Heart right ventricle (tissue), 16 donors: ENCODE results near the gene CPN2. TPM values are rescaled to one million over a fixed set of nuclear protein-coding genes. Genes with fewer than 3 reads are reported as not detected.

ENCODE experiments used
- ATAC-seq, 8 donors: fragments of 200-7000 bp; cut with Tn5 transposase; one replicate each; pipeline ENCODE4 v1.9.1; 2020; ENCODE audit warnings: mild to moderate bottlenecking in 8 of 8, moderate library complexity in 8 of 8, moderate number of reproducible peaks in 1 of 8
- DNase-seq, 2 donors: peaks; one replicate each; pipeline ENCODE4 v3.0.0-alpha.2; 2020
- H3K27ac ChIP-seq, 10 donors: fragments of 200-600 bp; sonication (generic) in 2 of 10; one replicate each; pipeline versions ENCODE4 v1.5.0 to v1.8.0; 2020 to 2022; ENCODE audit warnings: mild to moderate bottlenecking in 3 of 10
- H3K27me3 ChIP-seq, 7 donors: fragments of 200-600 bp; one replicate each; pipeline ENCODE4 v1.8.0; 2021 to 2022; ENCODE audit warnings: mild to moderate bottlenecking in 2 of 7
- H3K36me3 ChIP-seq, 9 donors: fragments of 200-600 bp; sonication (generic) in 1 of 9; one replicate each; pipeline versions ENCODE4 v1.5.0 to v1.8.0; 2020 to 2022; ENCODE audit warnings: mild to moderate bottlenecking in 2 of 9
- H3K4me1 ChIP-seq, 9 donors: fragments of 200-600 bp; sonication (generic) in 1 of 9; one replicate each; pipeline versions ENCODE4 v1.5.0 to v1.8.0; 2020 to 2022; ENCODE audit warnings: mild to moderate bottlenecking in 4 of 9
- H3K4me3 ChIP-seq, 10 donors: fragments of 200-600 bp; sonication (generic) in 2 of 10; one replicate each; pipeline versions ENCODE4 v1.5.0 to v1.8.0; 2020 to 2022; ENCODE audit warnings: mild to moderate bottlenecking in 7 of 10, moderate library complexity in 2 of 10
- H3K9me3 ChIP-seq, 11 donors: fragments of 200-600 bp in 10 of 11; sonication (generic) in 2 of 11; one replicate each; pipeline versions ENCODE4 v1.5.0 to v1.8.0; 2013 to 2022; ENCODE audit warnings: mild to moderate bottlenecking in 2 of 11, control low read depth in 1 of 11, moderate library complexity in 1 of 11
- CTCF ChIP-seq, 9 donors: fragments of 200-600 bp; sonication (generic) in 2 of 9; IDR thresholded peaks; one replicate each; pipeline versions ENCODE4 v1.5.0 to v1.8.0; 2021 to 2022; ENCODE audit warnings: antibody characterized with exemption in 9 of 9, mild to moderate bottlenecking in 5 of 9, moderate library complexity in 1 of 9
- WGBS, 2 donors: extraction: QIAGEN DNeasy Blood & Tissue Kit; methylation state at CpG; one replicate each; pipeline ENCODE4 v1.1.7; 2013; ENCODE audit warnings: inconsistent platforms in 1 of 2; 5-methylcytosine and 5-hydroxymethylcytosine counted together
- intact Hi-C, 10 donors: fragments of 100-400 bp; cut with DNase I; formaldehyde crosslinking; loops; one replicate each; pipeline versions ENCODE4 v1.11.1 to v1.14.2; 2022
- polyA plus RNA-seq, 2 donors: library from polyadenylated mRNA; stranded (reverse); fragments of 200-250 nt; gene quantifications; one replicate each; pipeline ENCODE4 v1.2.3, GENCODE V29; 2013
- total RNA-seq, 10 donors: library from RNA; stranded (reverse); fragmentation: NEBNext Ultra II Directional in 3 of 10; extraction: Animal tissue kit (Norgen Biotek cat#: 25700) in 3 of 10; gene quantifications; one replicate each; pipeline versions ENCODE4 v1.2.1 to v1.2.4, GENCODE V29; 2021 to 2023
- donor health status: Arrhythmogenic right ventricular cardiomyopathy.
- donor health status: ischemic (EF 13 %, LVEDD 7.1; RV severe dilation, severe dysfunction).
- donor health status: healthy with polysubstance abuse.
- donor health status: DM: no; HTN: yes; CAD: no.
- donor health status: DM: no; HTN: no; CAD: no.
- donor health status: ischemic (EF 25% LVEDD 6.9; RV normal size, moderate dysfunction).
- donor health status: ischemic (EF 25% LVEDD 5.7; RV mildly dilated, moderate dysfunction).
- donor health status: healthy.
- donor health status: DM: yes; HTN: yes; CAD: no.
- donor health status: Ischemic cardiomyopathy.
- donor health status: ischemic (EF 35%, LVEDD 5.7; RV mildly dilated, moderate dysfunction).
- donor health status: nonischemic (EF 11% LVEDD 7.7; RV severe dilation, severe dysfunction).
- donor health status: DM: yes; HTN: yes; CAD: no.
- donor health status: PGD.
- donor health status: ischemic (EF 29% LVEDD 5.4; RV normal size, mild dysfunction).
- donor health status: nonischemic (EF 23%, LVEDD 6.1; RV moderate dilation, normal function).

The CPN2 gene
- total and polyA plus RNA-seq, 12 donors = 0.12 to 4.5 (median 1.5) TPM

- peaks cover 0 to 28% (median 12%) of the 10 kb centered on the region in 9 donors for H3K4me1 ChIP-seq
- no peak overlapping the region for H3K27ac ChIP-seq
- no peaks in the 10 kb centered on the region for H3K9me3 ChIP-seq
- TF ChIP-seq CTCF (IDR thresholded peaks at IDR 0.05) = peak in 2 of 9 donors; percentile 2 to 36
- H3K27me3 ChIP-seq = peaks cover 0 to 55% (median 28%) of the 10 kb centered on the region in 7 donors
- WGBS, 2 donors = 34 to 37% methylated on average over 15 of the region's 15 CpGs
- DNase-seq (no peak), ATAC-seq (no peak)
- peak overlapping the region in 4 of 10 donors; percentile 48 to 61 (median 50) for H3K4me3 ChIP-seq
- intact Hi-C loops = loop anchor here (1.0 to 10.0 kb wide), 11 partner anchors 68 to 291 kb away; no protein-coding TSS in a partner anchor
- no peaks in the 10 kb centered on the region for H3K36me3 ChIP-seq
These were observed 17.2 kb downstream of the CPN2 start for GRCh38 chr3:194333981-194334320.

- 2 to 3% methylated on average over 69 of the region's 69 CpGs for WGBS, 2 donors
- DNase-seq = peak; percentile 84 to 90
- no peaks in the 10 kb centered on the region for H3K36me3 ChIP-seq
- H3K27ac ChIP-seq = no peak overlapping the region
- peak; percentile 82 to 94 (median 92) for ATAC-seq
- intact Hi-C loops = loop anchor here (1.0 to 10.0 kb wide), 11 partner anchors 69 to 291 kb away; no protein-coding TSS in a partner anchor
- peaks cover 0 to 55% (median 32%) of the 10 kb centered on the region in 7 donors for H3K27me3 ChIP-seq
- peaks cover 0 to 28% (median 12%) of the 10 kb centered on the region in 9 donors for H3K4me1 ChIP-seq
- H3K4me3 ChIP-seq = peak overlapping the region in 9 of 10 donors; percentile 23 to 61 (median 46)
- TF ChIP-seq CTCF (IDR thresholded peaks at IDR 0.05) = peak; percentile 98 to 99 (median 99)
- no peaks in the 10 kb centered on the region for H3K9me3 ChIP-seq
These were observed 17.7 kb downstream of the CPN2 start for GRCh38 chr3:194333212-194333980.

- Histone ChIP-seq H3K27me3 (peaks cover 0 to 61% (median 36%) of the 10 kb centered on the region in 7 donors), H3K36me3 (no peaks in the 10 kb centered on the region), H3K27ac (no peak overlapping the region), H3K9me3 (no peaks in the 10 kb centered on the region), H3K4me3 (no peak overlapping the region), H3K4me1 (peaks cover 0 to 28% (median 12%) of the 10 kb centered on the region in 9 donors)
- DNase-seq (no peak), ATAC-seq (no peak)
- WGBS, 2 donors = 86 to 89% methylated on average over 7 of the region's 7 CpGs
- intact Hi-C loops = loop anchor here (1.0 to 10.0 kb wide), 11 partner anchors 69 to 292 kb away; no protein-coding TSS in a partner anchor
- no peak for TF ChIP-seq CTCF (IDR thresholded peaks at IDR 0.05)
These were observed 18.3 kb downstream of the CPN2 start for GRCh38 chr3:194332858-194333211.

- H3K27me3 ChIP-seq = peaks cover 0 to 62% (median 42%) of the 10 kb centered on the region in 7 donors
- TF ChIP-seq CTCF (IDR thresholded peaks at IDR 0.05) = no peak
- H3K4me3 ChIP-seq = no peak overlapping the region
- peak; percentile 40 to 81 (median 64) for ATAC-seq
- no peaks in the 10 kb centered on the region for H3K36me3 ChIP-seq
- DNase-seq = peak; percentile 50 to 68
- H3K4me1 ChIP-seq = peaks cover 0 to 28% (median 12%) of the 10 kb centered on the region in 9 donors
- H3K27ac ChIP-seq = peak overlapping the region in 3 of 10 donors; percentile 20 to 42 (median 42)
- H3K9me3 ChIP-seq = no peaks in the 10 kb centered on the region
- 46 to 79% methylated on average over 4 of the region's 4 CpGs for WGBS, 2 donors
- intact Hi-C loops = loop anchor here in 9 of 10 donors (5.0 to 10.0 kb wide), 8 partner anchors 72 to 294 kb away; no protein-coding TSS in a partner anchor
These were observed 20.5 kb downstream of the CPN2 start for GRCh38 chr3:194330579-194330978.
